Right renal pelvis (tissue), 4 donors: Measurements from ENCODE around the gene CAPN7. TPM values are rescaled to one million over a fixed set of nuclear protein-coding genes. Genes with fewer than 3 reads are reported as not detected.

Source experiments
- DNase-seq, 4 donors: peaks; one replicate each; pipeline ENCODE4 v3.0.0-alpha.2; 2013; ENCODE audit warnings: low read depth in 4 of 4, low spot score in 3 of 4, missing footprints in 1 of 4
- polyA plus RNA-seq, 4 donors: library from polyadenylated mRNA; unstranded; fragments of 120-200 nt; gene quantifications; one replicate each; pipeline ENCODE4 v1.2.1, GENCODE V29; 2013; ENCODE audit not compliant: insufficient read length in 4 of 4

Gene CAPN7
- polyA plus RNA-seq, 4 donors, result 42.1 to 54.8 (median 52.4) TPM

DNA sequence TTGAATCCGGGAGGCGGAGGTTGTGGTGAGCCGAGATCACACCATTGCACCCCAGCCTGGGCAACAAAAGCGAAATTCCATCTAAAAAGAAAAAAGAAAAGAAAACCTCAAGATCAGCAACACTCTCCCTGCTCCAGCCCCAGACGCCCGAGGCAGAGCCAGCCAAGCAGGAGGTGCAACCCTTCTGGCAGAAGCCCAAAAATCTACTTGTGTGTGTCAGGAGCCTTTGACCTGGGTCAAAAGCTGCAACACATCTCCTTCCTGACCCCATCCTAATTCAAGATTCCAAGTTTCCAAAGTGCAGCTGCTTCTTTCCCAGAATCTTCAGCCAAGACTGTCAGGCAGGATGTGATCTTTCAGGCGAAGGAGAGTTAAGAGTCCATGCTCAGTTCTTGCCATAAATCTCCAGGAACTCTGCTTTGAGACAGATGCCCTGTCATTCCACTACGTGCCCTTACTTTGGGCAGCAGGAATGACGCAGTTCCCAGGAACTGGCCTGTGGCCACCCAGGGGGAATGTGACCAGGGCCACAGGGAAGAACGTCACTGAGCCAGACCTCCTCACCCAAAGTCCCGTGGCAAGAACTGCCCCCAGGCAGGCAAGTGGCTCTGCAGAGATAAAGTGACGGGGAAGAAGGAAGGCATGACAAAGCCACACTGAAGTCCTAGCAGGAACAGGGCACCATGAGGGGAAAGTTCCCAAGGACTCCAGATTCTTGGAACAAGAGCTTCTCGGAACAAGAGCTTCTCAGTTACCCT, 86.9 kb downstream of the CAPN7 start:
- DNase-seq, result no peak

DNA sequence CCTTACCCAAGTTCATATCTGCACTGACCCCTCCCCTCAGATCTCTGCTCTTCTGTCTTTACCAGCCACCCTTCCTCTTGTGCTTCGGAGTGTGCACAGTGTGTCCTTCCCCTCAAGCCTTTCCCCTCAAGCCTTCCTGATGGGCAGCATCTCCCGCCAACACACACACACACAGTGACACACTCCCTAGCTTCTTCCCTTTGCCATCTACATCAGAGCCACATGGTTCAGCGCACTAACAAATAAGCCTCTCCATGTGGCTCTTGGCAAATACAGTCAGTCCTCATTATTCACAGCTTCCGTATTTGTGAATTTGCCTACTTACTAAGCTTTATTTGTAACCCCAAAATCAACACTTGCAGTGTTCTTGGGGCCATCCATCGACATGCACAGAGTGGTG, 88.9 kb downstream of the CAPN7 start:
- no peak for DNase-seq

DNA sequence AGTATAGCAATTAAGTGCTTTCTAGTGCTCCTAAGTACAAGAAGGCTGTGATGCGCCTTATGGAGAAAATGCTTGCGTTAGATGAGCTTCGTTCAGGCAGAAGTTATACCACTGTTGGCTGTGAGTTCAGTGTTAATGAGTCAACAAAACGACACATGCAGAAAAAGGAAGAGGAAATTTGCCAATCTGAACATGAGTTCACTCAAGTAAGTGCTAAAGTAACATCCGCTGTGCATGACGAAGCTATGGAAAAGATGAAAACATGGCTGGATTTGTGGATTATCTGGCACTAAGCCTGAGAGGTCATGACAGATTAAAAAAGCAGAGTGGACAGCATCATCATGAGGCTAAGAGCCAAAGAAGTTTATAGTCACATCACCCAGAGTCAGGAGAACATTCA, 89.5 kb downstream of the CAPN7 start:
- DNase-seq, result no peak

- no peak for DNase-seq
Observed at GRCh38 chr3:15297608-15298350, 91.7 kb downstream of the CAPN7 start.

GRCh38 chr3:15298504-15298903, 92.5 kb downstream of the CAPN7 start:
- no peak for DNase-seq

DNA sequence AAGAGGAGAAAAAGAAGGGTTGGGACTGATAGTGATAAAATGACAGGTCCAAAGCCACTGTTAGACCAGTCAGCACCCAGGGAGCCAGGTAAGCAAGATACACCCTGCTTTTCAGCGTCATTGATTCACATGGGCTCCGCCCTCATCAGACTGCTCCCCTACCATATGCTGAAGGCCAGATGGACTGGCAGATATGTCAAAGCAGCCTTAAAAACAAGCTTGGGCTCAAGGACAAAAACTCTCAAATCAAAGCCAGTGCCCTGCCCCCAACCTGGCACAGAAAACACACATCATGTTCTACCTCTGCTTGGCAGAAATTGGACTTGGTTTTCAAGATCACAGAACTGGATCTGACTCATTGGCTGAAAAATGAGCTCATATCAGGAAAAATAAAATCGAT, 93.0 kb downstream of the CAPN7 start:
- no peak for DNase-seq

GRCh38 chr3:15300323-15301078, 94.5 kb downstream of the CAPN7 start:
- DNase-seq, result no peak

DNA sequence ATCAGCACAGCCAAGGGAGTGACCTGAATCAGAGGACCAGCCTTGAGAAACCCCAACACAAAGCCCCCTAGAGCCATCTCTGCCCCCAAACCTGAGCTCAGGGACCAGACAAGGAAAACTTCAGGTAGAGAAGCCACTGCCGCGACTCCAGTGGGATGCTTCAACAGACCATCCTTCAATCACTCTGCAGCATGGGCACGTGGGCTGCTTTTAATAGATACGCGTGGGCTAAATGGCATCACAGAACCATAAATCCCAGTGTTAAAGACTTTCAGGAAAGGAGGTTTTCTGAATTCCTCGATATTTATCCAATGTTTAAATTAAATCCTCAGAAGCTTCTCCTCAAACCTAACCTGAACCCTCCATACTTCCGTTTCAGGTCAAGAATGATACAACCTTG, 95.7 kb downstream of the CAPN7 start:
- DNase-seq, result no peak

Other genes with a start within 250 kb of the CAPN7 start
- gene MRPS25, start 140.9 kb upstream of the CAPN7 start, polyA plus RNA-seq, result 10 to 100 TPM; 61.8 to 73.9 (median 62.5) TPM
- 10 to 100 TPM; 21.6 to 25.8 (median 24.4) TPM for gene RBSN, start 107.1 kb upstream of the CAPN7 start, polyA plus RNA-seq
- 10 to 100 TPM; 58.3 to 65.4 (median 61.1) TPM for gene SH3BP5, start 126.3 kb downstream of the CAPN7 start, polyA plus RNA-seq
- 10 to 100 TPM; 25.8 to 28.8 (median 27.8) TPM for gene METTL6, start 221.3 kb downstream of the CAPN7 start, polyA plus RNA-seq
- 10 to 100 TPM; 16.9 to 19.4 (median 18.4) TPM for gene EAF1, start 221.4 kb downstream of the CAPN7 start, polyA plus RNA-seq